GM12801 (cell line): ENCODE results near the gene CTSD.

Experiments
- TF ChIP-seq, protein P1 (sequence below): IDR thresholded peaks from one replicate; pipeline ENCODE4 v1.5.1; 2011; ENCODE audit warnings: control low read depth; ENCODE audit not compliant: insufficient read length; ENCODE audit errors: extremely low read depth

The CTSD gene

GRCh38 chr11:1762537-1763302 is 1.0 kb downstream of the CTSD start:
- TF ChIP-seq, protein P1, sequence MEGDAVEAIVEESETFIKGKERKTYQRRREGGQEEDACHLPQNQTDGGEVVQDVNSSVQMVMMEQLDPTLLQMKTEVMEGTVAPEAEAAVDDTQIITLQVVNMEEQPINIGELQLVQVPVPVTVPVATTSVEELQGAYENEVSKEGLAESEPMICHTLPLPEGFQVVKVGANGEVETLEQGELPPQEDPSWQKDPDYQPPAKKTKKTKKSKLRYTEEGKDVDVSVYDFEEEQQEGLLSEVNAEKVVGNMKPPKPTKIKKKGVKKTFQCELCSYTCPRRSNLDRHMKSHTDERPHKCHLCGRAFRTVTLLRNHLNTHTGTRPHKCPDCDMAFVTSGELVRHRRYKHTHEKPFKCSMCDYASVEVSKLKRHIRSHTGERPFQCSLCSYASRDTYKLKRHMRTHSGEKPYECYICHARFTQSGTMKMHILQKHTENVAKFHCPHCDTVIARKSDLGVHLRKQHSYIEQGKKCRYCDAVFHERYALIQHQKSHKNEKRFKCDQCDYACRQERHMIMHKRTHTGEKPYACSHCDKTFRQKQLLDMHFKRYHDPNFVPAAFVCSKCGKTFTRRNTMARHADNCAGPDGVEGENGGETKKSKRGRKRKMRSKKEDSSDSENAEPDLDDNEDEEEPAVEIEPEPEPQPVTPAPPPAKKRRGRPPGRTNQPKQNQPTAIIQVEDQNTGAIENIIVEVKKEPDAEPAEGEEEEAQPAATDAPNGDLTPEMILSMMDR = no peak

DNA sequence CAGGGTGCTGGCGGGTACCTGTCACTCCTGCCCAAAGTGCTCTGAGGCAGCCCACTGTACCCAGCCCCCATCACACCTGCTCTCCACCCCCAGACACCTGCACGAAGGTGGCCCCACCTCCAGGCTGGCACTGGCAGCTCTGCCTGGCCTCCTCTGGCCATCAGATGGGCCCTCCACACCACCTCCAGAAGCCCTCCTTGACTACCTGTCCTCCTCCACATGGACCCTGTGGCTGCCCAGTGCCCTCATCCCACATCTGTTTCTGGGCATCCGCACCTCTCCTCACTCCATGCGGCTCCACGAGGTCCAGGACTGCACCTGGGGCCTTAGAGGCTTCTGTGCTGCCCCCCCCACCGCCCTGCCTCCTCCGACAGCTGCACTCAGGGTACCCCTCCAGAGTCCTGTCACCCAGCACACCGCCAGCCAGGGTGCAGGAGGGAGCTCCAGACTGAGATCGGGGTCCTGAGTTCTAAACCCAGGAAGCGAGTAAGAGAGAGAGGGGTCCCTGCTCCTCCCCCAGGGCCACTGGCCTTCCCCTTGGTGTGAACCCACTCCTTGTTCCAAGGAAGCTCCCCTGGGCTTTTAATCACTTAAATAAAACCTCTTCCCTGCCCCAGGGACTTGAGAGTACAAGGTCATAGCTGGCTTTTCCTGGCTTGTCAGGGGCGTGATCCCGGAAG is 1.7 kb downstream of the CTSD start:
- TF ChIP-seq, protein P1 = no peak

GRCh38 chr11:1761110-1761856 is 2.4 kb downstream of the CTSD start:
- TF ChIP-seq, protein P1 = no peak

DNA sequence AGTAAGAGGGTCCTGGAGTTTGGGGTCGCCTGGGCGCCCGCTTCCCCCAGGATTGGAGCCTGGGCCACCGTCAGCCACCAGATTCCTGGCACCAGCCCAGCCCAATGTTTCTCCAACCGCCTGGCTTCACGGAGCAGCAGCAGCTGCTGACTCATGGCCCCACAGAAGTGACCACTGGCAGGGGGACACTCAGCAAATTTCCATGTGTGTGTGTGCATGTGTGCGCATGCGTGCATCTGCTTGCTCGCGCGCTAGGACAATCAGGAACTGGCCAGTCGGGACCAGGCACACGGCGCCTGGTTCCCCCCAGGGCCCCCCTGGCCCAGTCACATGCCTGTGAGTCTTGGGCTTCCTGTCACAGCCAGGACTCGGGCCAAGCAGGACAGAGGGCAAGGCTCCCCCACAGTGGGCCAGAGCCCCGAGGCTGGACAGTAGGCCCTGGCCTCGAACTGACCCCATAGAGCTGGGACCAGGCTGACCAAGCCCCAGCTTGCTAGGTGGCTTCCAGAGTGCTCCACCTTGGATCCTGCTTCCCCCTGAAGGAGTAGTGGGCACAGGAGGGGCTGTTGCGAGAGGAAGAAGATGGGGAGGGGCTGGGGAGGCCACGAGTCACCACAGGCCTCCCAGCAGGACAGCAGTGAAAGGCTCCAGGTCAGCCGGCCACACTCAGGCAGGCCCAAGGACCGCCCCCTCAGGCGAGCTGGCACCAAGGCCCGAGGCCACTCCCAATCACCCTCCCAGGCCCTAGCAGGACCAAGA is 3.2 kb downstream of the CTSD start:
- TF ChIP-seq, protein P1 = no peak

- TF ChIP-seq, protein P1 = no peak
Measured at GRCh38 chr11:1759851-1760220, 3.9 kb downstream of the CTSD start.

DNA sequence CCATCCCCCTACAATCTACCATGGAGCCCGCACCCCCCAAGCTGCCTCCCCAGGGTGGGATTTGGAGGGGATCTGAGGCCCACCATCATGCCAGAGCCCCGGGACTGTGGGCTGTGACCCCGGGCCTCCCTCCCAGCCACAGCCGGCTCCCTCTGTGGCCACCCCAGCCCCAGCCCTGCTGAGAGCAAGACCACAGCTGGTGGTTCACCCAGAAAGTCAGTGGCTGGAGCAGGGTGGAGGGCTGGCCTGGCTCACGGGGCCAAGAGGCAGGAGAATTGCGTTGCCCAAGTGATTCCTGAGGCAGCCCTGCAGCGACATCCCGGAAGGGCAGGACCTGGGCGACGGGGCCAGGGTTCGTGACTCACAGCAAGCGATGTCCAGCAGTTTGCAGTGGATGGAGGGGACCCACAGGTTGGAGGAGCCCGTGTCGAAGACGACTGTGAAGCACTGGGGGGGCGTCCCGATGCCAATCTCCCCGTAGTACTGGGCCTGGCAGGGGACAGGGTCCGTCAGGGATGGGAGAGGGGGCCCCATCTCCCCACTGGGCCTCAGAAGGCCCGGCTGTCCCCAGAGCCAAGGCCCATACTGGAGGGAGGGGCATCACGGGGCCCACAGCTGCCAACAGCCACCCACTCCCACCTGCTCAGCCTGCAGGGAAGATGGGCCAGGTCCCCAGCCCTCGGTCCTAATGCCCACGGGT is 4.4 kb downstream of the CTSD start:
- TF ChIP-seq, protein P1 = no peak
